H9 (cell line): Measurements from ENCODE around the gene RALGAPB. TPM values are rescaled to one million over a fixed set of nuclear protein-coding genes. Genes with fewer than 3 reads are reported as not detected.

Experiments used
- DNase-seq: peaks from one replicate; pipeline ENCODE4 v3.0.0-alpha.2; 2017
- H2AFZ ChIP-seq: one replicate; pipeline ENCODE4 v1.6.1; 2013; ENCODE audit warnings: mild to moderate bottlenecking, low read length, control low read depth, moderate library complexity
- H2AK5ac ChIP-seq: 2 replicates; pipeline ENCODE4 v1.6.1; 2013; ENCODE audit warnings: low read length, control low read depth, mixed read lengths; ENCODE audit not compliant: insufficient read length
- H2BK120ac ChIP-seq: one replicate; pipeline ENCODE4 v1.6.1; 2013; ENCODE audit warnings: low read depth, mild to moderate bottlenecking, low read length, control low read depth, inconsistent platforms; ENCODE audit not compliant: poor library complexity, severe bottlenecking
- H2BK12ac ChIP-seq: 2 replicates; pipeline ENCODE4 v1.6.1; 2013; ENCODE audit warnings: low read length, control low read depth, mixed read lengths, low read depth; ENCODE audit not compliant: insufficient read length
- H2BK15ac ChIP-seq: 2 replicates; pipeline ENCODE4 v1.6.1; 2013; ENCODE audit warnings: low read depth, low read length, control low read depth
- H2BK20ac ChIP-seq: one replicate; pipeline ENCODE4 v1.6.1; 2013; ENCODE audit warnings: low read depth, mild to moderate bottlenecking, low read length, control low read depth, inconsistent platforms; ENCODE audit not compliant: poor library complexity, severe bottlenecking
- H2BK5ac ChIP-seq: 2 replicates; pipeline ENCODE4 v1.6.1; 2013; ENCODE audit warnings: low read length, control low read depth, mixed read lengths; ENCODE audit not compliant: insufficient read length
- H3K14ac ChIP-seq: 2 replicates; pipeline ENCODE4 v1.6.1; 2013; ENCODE audit warnings: low read length, control low read depth; ENCODE audit not compliant: insufficient read depth
- H3K18ac ChIP-seq: 2 replicates; pipeline ENCODE4 v1.6.1; 2013; ENCODE audit warnings: low read depth, mild to moderate bottlenecking, mixed read lengths, low read length, control low read depth; ENCODE audit not compliant: insufficient read length
- H3K23ac ChIP-seq: 2 replicates; pipeline ENCODE4 v1.6.1; 2013; ENCODE audit warnings: low read length, control low read depth, mixed read lengths, low read depth; ENCODE audit not compliant: insufficient read length
- H3K23me2 ChIP-seq: 2 replicates; pipeline ENCODE4 v1.6.1; 2013; ENCODE audit warnings: low read depth, mild to moderate bottlenecking, mixed read lengths, low read length, control low read depth; ENCODE audit not compliant: insufficient read length, poor library complexity, severe bottlenecking
- H3K27ac ChIP-seq: 2 replicates; pipeline ENCODE4 v1.5.1; 2013; ENCODE audit warnings: low read length, control low read depth, mixed read lengths, low read depth; ENCODE audit not compliant: insufficient read length
- H3K27me3 ChIP-seq: 2 replicates; pipeline ENCODE4 v1.6.1; 2013; ENCODE audit warnings: low read length, control low read depth, inconsistent platforms; ENCODE audit not compliant: insufficient read depth
- H3K4ac ChIP-seq: 2 replicates; pipeline ENCODE4 v1.6.1; 2013; ENCODE audit warnings: low read depth, mild to moderate bottlenecking, control low read depth, inconsistent platforms, low read length, moderate library complexity
- H3K4me1 ChIP-seq: 2 replicates; pipeline ENCODE4 v1.6.1; 2013; ENCODE audit warnings: low read length, control low read depth, inconsistent platforms; ENCODE audit not compliant: insufficient read depth
- H3K4me2 ChIP-seq: 2 replicates; pipeline ENCODE4 v1.6.1; 2013; ENCODE audit warnings: low read length, control low read depth, mixed read lengths; ENCODE audit not compliant: insufficient read length, insufficient read depth
- H3K56ac ChIP-seq: 2 replicates; pipeline ENCODE4 v1.6.1; 2013; ENCODE audit warnings: low read depth, mild to moderate bottlenecking, mixed read lengths, low read length, control low read depth; ENCODE audit not compliant: insufficient read length
- H3K79me1 ChIP-seq: 2 replicates; pipeline ENCODE4 v1.6.1; 2013; ENCODE audit warnings: low read depth, mild to moderate bottlenecking, moderate library complexity, low read length, control low read depth, inconsistent platforms; ENCODE audit not compliant: insufficient read depth, poor library complexity, severe bottlenecking
- H3K79me2 ChIP-seq: 2 replicates; pipeline ENCODE4 v1.6.1; 2013; ENCODE audit warnings: low read length, control low read depth, inconsistent platforms; ENCODE audit not compliant: insufficient read depth
- H3K9ac ChIP-seq: 2 replicates; pipeline ENCODE4 v1.6.1; 2013; ENCODE audit warnings: low read length, control low read depth, mixed read lengths; ENCODE audit not compliant: insufficient read length; ENCODE audit errors: extremely low read depth
- H3K9me3 ChIP-seq: one replicate; pipeline ENCODE4 v1.6.1; 2013; ENCODE audit warnings: low read depth, low read length, inconsistent platforms; ENCODE audit not compliant: control insufficient read depth
- H3T11ph ChIP-seq: one replicate; pipeline ENCODE4 v1.6.1; 2013; ENCODE audit warnings: mild to moderate bottlenecking, low read length, control low read depth, inconsistent platforms
- H4K20me1 ChIP-seq: one replicate; pipeline ENCODE4 v1.6.1; 2013; ENCODE audit not compliant: control insufficient read depth, insufficient read length, insufficient read depth
- H4K5ac ChIP-seq: 2 replicates; pipeline ENCODE4 v1.6.1; 2013; ENCODE audit warnings: low read depth, mild to moderate bottlenecking, mixed read lengths, low read length, control low read depth; ENCODE audit not compliant: insufficient read length
- H4K8ac ChIP-seq: replicated peaks from 2 replicates; pipeline ENCODE4 v1.6.1; 2013; ENCODE audit warnings: low read length, control low read depth, mixed read lengths, low read depth; ENCODE audit not compliant: insufficient read length
- H4K91ac ChIP-seq: 2 replicates; pipeline ENCODE4 v1.6.1; 2013; ENCODE audit warnings: low read depth, mild to moderate bottlenecking, moderate library complexity, mixed read lengths, low read length, control low read depth; ENCODE audit not compliant: insufficient read length
- H3K27ac Mint-ChIP-seq, 3 experiments: 2 replicates in 2 of 3; 3 replicates in 1 of 3; pipeline ENCODE4 v1.8.0; 2020 to 2021; ENCODE audit warnings: mixed read lengths in 3 of 3, mild to moderate bottlenecking in 1 of 3, moderate library complexity in 1 of 3
- H3K27me3 Mint-ChIP-seq: 2 replicates; pipeline ENCODE4 v1.8.0; 2021; ENCODE audit warnings: low read depth, mild to moderate bottlenecking, moderate library complexity, mixed read lengths
- H3K36me3 Mint-ChIP-seq, 3 experiments: 2 replicates in 2 of 3; 3 replicates in 1 of 3; pipeline ENCODE4 v1.8.0; 2020 to 2021; ENCODE audit warnings: low read depth in 3 of 3, mixed read lengths in 3 of 3; ENCODE audit not compliant: insufficient read depth in 1 of 3
- H3K4me1 Mint-ChIP-seq, 2 experiments: 2 replicates each; pipeline ENCODE4 v1.8.0; 2020; ENCODE audit warnings: mixed read lengths in 2 of 2
- H3K4me3 Mint-ChIP-seq, 2 experiments: 2 replicates in 1 of 2; 3 replicates in 1 of 2; pipeline ENCODE4 v1.8.0; 2020 to 2021; ENCODE audit warnings: mild to moderate bottlenecking in 2 of 2, mixed read lengths in 2 of 2, moderate library complexity in 1 of 2
- H3K9me3 Mint-ChIP-seq, 2 experiments: 2 replicates in 1 of 2; 3 replicates in 1 of 2; pipeline ENCODE4 v1.8.0; 2020; ENCODE audit warnings: mild to moderate bottlenecking in 2 of 2, mixed read lengths in 2 of 2, moderate library complexity in 1 of 2
- CTCF ChIP-seq: fragments of 200-600 bp; sonication (generic); conservative IDR thresholded peaks from 3 replicates; pipeline ENCODE4 v1.8.0; 2021; ENCODE audit warnings: antibody characterized with exemption, mild to moderate bottlenecking
- WGBS: extraction: QIAGEN DNeasy Blood & Tissue Kit; methylation state at CpG from one replicate; pipeline ENCODE4 v1.1.7; 2013; ENCODE audit warnings: missing lambda C conversion rate, low lambda C conversion rate, mixed read lengths; ENCODE audit not compliant: insufficient read length; ENCODE audit errors: extremely low coverage; 5-methylcytosine and 5-hydroxymethylcytosine counted together
- total RNA-seq: library from RNA; stranded (reverse); gene quantifications from 2 replicates; pipeline ENCODE4 v1.2.1, GENCODE V29; 2021

Gene RALGAPB
- total RNA-seq, 1 experiment from 2014 or later: 28.5 TPM

- Histone ChIP-seq H3K4ac (no peak overlapping the region), H4K8ac (no peak overlapping the region), H3K23ac (no peak overlapping the region), H2AFZ (no peak overlapping the region), H3K79me2 (no peaks in the 10 kb centered on the region), H2AK5ac (no peak overlapping the region), H3K18ac (no peak overlapping the region), H4K5ac (no peak overlapping the region), H3K79me1 (no peaks in the 10 kb centered on the region), H2BK120ac (no peak overlapping the region), H2BK20ac (no peak overlapping the region), H2BK5ac (no peak overlapping the region), H3T11ph (no peak overlapping the region), H3K23me2 (no peaks in the 10 kb centered on the region), H2BK12ac (no peak overlapping the region), H3K4me1 (no peaks in the 10 kb centered on the region), H3K9ac (no peak overlapping the region), H3K14ac (no peak overlapping the region), H4K91ac (no peak overlapping the region), H4K20me1 (no peaks in the 10 kb centered on the region), H3K4me2 (no peak overlapping the region), H3K56ac (no peak overlapping the region), H3K27me3 (no peaks in the 10 kb centered on the region), H3K9me3 (no peaks in the 10 kb centered on the region), H3K27ac (no peak overlapping the region), H2BK15ac (no peak overlapping the region)
- Mint-ChIP-seq H3K36me3 (no peaks in the 10 kb centered on the region), H3K27ac (no peak overlapping the region), H3K27me3 (no peaks in the 10 kb centered on the region; the same call in 1 of the 2 replicates), H3K4me3 (no peak overlapping the region), H3K4me1 (peaks cover 12 to 13% of the 10 kb centered on the region in 2 experiments), H3K9me3 (no peaks in the 10 kb centered on the region)
- DNase-seq: no peak
- WGBS: no CpG with 5 or more reads among the region's 5 CpGs
- TF ChIP-seq CTCF: no peak
Measured at GRCh38 chr20:38610521-38610920, 137.9 kb downstream of the RALGAPB start.
